ENCODE data around the gene RPTN.
"Not testable (repeated sequence)": the region's sequence is repeated elsewhere in the genome, so short reads cannot be mapped to it uniquely, and the experiment has no call there.

The RPTN gene

GRCh38 chr1:152165286-152166077 is 6.5 kb upstream of the RPTN start:
- in situ Hi-C loops (cut with MboI; ENCODE audit: low sequenced_read_pairs), result no loop called here

- in situ Hi-C loops (cut with MboI; ENCODE audit: low sequenced_read_pairs), result no loop called here
Observed at GRCh38 chr1:152164517-152165136, 5.6 kb upstream of the RPTN start.

DNA sequence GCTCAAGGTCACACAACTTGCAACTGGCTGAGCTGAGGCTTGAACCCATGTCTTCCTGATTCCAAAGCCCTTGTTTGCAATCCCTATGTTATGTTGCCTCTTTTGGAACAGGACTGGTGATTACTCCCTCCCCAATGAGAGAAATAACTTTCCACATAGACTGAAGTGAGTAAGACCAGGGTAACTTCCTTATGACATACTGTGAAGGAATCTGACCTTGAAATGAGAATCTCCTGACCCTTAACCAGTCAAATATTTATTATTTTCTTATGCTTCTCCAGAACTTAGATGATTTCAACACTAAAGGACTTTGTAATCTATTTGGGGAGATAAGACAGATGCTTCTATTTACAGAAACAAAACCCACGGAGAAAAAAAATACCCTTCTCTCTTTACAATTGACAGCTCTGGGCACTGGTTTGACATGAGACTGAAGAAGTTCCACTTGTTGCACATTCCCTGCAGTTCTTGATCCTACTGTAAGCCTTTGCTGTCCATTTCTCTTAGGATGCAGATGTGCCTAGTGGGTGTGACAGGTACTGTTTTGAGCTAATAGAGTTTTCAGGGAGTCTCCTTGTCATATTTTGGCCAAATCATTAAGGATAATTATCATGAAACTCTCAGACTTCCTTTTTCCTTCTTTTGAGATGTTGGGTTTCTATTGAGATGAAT is 3.9 kb upstream of the RPTN start:
- in situ Hi-C loops (cut with MboI; ENCODE audit: low sequenced_read_pairs), result no loop called here

DNA sequence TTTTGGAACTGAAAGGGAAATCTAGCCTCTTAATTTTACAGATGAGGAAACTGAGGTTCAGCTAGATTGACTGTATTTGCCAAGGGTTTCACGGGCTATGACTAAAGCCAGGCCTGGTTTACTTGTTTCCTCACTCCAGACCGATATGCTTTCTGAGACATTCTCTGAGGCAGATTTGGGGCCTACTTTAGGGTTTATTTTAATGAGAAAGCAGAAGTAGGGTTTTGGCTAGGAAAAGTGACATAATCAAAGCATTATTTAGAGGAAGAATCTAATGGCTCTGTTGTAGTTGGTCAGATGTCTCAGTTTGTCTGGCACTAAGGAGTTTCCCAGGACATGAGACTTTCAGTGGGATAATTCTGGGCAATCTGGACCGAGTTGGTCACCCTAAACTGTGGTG is 1.5 kb upstream of the RPTN start:
- in situ Hi-C loops (cut with MboI; ENCODE audit: low sequenced_read_pairs), result no loop called here

DNA sequence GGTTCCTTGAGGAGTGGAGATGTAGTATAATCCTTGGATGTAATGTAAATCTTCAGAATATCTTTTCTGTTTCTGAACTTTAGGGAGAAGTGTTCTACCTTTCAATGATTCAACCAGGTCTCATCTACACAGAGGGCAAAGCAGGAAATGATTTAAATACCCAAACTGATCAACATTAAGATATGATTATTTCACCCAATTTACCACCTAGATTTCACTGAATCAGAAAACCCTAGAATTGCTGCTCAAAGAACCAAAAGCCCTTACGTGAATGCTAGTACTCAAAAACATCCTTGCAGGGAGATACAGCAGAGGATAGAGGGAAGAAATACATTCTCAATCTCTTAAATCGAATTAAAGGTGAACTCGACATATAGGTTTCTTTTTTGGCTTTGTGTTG is 5.0 kb downstream of the RPTN start:
- in situ Hi-C loops (cut with MboI; ENCODE audit: low sequenced_read_pairs), result no loop called here

DNA sequence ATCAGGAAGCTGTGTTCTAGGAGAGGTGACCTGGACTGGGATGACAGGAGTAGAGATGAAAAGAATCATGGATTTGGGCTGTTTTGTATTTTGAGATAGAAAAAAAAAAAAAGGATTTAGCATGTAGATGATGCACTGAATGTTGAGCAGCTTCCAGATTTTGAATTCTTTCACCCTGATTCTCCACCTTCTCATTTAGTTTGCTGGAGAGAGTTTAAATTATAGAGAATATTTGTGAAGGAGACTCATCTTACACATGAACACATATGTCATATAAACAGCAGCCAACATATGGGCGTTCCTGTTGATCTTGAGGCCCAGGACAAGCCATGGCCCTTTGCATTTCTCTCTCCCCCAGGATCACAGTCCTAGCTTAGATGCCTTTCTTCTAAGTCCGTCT is 7.4 kb downstream of the RPTN start:
- in situ Hi-C loops (cut with MboI; ENCODE audit: low sequenced_read_pairs), result no loop called here

GRCh38 chr1:152148981-152149380 is 10.0 kb downstream of the RPTN start:
- in situ Hi-C loops (cut with MboI; ENCODE audit: low sequenced_read_pairs), result no loop called here

GRCh38 chr1:152148051-152148450 is 11.0 kb downstream of the RPTN start:
- in situ Hi-C loops (cut with MboI; ENCODE audit: low sequenced_read_pairs), result no loop called here

DNA sequence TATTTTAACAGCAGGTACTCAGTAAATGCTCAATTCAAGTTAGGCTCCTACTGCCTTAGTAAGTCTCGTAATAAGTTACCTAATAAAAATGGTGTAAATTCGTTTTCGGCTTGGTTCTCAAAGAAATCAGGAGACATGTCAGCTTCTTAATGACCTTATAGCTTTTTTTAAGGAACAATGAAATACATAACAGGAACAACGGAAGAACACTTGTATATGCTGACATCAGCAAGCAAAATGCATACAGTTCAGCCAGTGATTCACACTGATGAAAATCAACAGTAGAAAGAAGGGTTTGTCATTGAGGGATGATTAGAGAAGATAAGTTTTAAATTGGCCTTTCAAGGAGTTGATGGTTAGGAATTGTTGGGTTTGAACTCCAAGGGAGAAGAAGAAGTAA is 13.3 kb downstream of the RPTN start:
- in situ Hi-C loops (cut with MboI; ENCODE audit: low sequenced_read_pairs), result no loop called here

GRCh38 chr1:152144674-152145183 is 14.3 kb downstream of the RPTN start:
- in situ Hi-C loops (cut with MboI; ENCODE audit: low sequenced_read_pairs), result not testable (repeated sequence)

GRCh38 chr1:152143150-152143887 is 15.7 kb downstream of the RPTN start:
- in situ Hi-C loops (cut with MboI; ENCODE audit: low sequenced_read_pairs), result no loop called here

- in situ Hi-C loops (cut with MboI; ENCODE audit: low sequenced_read_pairs), result no loop called here
Observed at GRCh38 chr1:152141971-152142584, 16.9 kb downstream of the RPTN start.

DNA sequence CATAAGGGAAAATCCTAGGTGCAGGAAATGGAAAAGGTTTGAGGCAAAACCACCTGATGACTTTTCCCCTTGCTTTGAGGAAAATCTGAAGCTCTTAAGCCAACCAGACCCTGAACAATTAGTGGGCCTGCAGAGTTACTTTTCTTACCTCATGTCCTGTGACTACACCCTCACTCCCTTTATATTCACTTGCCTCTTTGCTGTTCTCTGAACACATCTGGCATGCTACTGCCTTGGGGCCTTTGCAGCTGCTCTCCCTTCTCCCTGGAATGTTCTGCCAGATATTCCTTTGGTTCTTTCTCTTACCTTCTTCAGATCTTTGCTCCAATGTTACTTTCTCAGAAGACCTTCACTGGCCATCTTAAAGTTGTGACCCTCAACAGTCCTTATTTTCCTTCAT is 21.8 kb downstream of the RPTN start:
- in situ Hi-C loops (cut with MboI; ENCODE audit: low sequenced_read_pairs), result no loop called here

- in situ Hi-C loops (cut with MboI; ENCODE audit: low sequenced_read_pairs), result no loop called here
Observed at GRCh38 chr1:152130186-152130585, 28.8 kb downstream of the RPTN start.

GRCh38 chr1:152127673-152128072 is 31.4 kb downstream of the RPTN start:
- in situ Hi-C loops (cut with MboI; ENCODE audit: low sequenced_read_pairs), result no loop called here

DNA sequence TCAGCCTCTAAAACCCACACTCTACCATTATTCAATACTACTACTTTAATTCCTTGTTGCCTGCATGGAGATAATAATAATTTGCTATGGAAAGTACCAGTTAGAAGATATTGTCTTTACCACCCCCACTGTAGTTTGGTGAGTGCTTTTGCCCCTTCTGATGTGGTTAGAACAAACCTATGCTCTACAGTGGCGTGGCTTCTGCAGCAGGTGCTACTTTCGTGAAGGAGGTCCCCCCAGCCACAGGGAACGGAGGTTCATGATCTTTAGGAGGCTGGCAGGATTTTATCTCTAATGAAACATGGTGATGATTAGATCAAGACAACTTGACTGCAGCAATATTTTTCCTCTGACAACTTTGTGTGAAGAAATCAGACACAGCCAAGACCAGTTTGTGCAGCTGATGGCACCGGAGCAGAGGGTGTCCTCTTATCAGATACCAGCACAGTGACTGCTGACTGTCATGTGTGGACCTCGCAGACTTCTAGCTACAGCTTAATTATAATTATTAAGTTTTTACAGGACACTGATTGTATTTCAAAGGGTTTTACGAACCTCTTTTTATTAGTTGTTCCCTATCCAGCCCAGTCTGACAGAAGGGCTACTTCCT is 33.1 kb downstream of the RPTN start:
- in situ Hi-C loops (cut with MboI; ENCODE audit: low sequenced_read_pairs), result no loop called here

DNA sequence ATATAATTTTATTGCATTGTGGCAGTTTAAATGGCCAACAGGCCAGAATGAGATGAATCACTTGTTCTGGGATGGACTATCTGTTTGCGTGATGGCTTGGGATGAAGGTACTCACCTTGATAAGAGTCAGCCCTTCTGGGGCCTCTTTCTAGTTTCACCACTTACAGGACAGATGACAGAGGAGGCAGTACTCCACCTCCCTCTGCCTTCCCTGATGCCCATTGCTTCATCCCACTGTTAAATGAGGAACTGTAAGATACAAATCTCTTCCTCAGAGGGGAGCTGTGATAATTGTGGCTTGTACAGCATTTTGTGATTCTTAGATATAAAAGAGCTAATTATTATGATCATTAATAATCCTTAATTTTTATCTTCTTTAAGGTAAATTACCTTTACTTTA is 40.1 kb downstream of the RPTN start:
- in situ Hi-C loops (cut with MboI; ENCODE audit: low sequenced_read_pairs), result no loop called here

- in situ Hi-C loops (cut with MboI; ENCODE audit: low sequenced_read_pairs), result no loop called here
Observed at GRCh38 chr1:152115344-152115743, 43.7 kb downstream of the RPTN start, which contains the start of gene TCHH. TSS of gene TCHH (minus strand) at chr1:152115444. CDS start at chr1:152114080, 1,364 bp downstream.

DNA sequence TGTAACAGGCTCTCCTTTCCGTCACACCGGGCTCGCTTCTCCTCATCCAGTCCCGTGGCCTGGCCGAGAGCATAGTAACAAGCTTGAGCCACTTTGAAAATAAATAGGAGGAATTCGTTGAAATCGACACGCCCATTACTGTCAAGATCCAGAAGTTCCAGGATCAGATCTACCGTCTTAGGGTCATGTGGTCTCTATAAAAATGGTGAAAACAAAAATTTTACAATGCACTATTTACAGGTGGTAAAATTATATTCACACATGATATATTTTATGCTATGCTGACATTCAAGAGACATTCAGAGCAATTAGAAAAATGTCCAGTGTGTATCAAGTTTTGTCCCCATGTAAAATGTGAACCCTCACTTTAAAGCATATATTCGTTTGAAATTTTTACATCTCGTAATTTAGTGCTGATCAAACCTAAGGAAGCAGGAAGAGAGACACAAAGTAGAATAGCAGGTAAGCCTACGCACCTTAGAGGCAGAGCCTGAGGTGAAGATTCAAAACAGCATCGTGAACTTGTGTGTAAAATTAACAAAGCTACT is 46.1 kb downstream of the RPTN start:
- in situ Hi-C loops (cut with MboI; ENCODE audit: low sequenced_read_pairs), result no loop called here

Data from HL-60/S4 (cell line).